ENCODE data around the gene PPFIA2.

DNA sequence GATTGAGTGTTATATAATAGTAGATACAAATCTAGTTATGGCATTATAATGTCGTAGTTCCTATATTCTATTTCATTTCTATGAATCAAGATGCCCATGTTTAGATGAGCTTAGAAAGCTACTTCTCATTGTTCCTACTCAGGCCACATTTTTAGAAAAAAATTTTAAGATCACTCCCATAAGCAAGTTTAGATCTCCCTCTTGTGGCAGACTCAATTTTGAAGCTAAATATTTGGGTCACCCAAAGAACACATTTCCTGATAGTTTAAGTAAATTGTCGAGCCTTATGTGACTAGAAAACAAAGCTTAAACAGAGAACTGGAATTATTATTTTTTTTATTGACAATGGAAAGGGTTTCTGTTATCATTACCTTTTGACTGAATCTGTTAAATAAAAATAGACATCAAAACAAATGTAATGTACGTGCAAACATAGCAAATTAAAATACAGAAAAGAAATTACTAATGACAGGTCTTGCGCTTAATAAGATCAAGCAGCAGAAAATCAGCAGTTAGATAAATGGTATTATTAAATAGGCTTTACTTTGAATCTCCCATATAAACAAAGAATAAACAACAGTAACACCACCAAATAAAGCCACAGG is 501.1 kb downstream of the PPFIA2 start:
- TF ChIP-seq, protein P1, sequence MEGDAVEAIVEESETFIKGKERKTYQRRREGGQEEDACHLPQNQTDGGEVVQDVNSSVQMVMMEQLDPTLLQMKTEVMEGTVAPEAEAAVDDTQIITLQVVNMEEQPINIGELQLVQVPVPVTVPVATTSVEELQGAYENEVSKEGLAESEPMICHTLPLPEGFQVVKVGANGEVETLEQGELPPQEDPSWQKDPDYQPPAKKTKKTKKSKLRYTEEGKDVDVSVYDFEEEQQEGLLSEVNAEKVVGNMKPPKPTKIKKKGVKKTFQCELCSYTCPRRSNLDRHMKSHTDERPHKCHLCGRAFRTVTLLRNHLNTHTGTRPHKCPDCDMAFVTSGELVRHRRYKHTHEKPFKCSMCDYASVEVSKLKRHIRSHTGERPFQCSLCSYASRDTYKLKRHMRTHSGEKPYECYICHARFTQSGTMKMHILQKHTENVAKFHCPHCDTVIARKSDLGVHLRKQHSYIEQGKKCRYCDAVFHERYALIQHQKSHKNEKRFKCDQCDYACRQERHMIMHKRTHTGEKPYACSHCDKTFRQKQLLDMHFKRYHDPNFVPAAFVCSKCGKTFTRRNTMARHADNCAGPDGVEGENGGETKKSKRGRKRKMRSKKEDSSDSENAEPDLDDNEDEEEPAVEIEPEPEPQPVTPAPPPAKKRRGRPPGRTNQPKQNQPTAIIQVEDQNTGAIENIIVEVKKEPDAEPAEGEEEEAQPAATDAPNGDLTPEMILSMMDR (conservative IDR thresholded peaks at IDR 0.05; ENCODE audit: low read length), result peak; percentile 64
- no peak for TF ChIP-seq EZH2phosphoT487 (IDR thresholded peaks at IDR 0.05; ENCODE audit: borderline replicate concordance)

Data from Loucy (cell line).